Ramos (cell line): ENCODE results near the gene SLC5A2.
"Not testable (repeated sequence)": the region's sequence is repeated elsewhere in the genome, so short reads cannot be mapped to it uniquely, and the experiment has no call there.

Experiments used
- in situ Hi-C: fragments of 300-500 bp; cut with MboI; formaldehyde crosslinking; loops from one replicate; pipeline ENCODE4 v1.14.3; 2022; ENCODE audit warnings: low sequenced_read_pairs; ENCODE audit not compliant: unreplicated experiment

Gene SLC5A2

GRCh38 chr16:31474173-31474714 lies 8.7 kb upstream of the SLC5A2 start:
- in situ Hi-C loops = no loop called here

GRCh38 chr16:31474773-31475738 lies 7.9 kb upstream of the SLC5A2 start:
- in situ Hi-C loops = no loop called here

- in situ Hi-C loops = no loop called here
These were observed 7.0 kb upstream of the SLC5A2 start for GRCh38 chr16:31475946-31476302.

DNA sequence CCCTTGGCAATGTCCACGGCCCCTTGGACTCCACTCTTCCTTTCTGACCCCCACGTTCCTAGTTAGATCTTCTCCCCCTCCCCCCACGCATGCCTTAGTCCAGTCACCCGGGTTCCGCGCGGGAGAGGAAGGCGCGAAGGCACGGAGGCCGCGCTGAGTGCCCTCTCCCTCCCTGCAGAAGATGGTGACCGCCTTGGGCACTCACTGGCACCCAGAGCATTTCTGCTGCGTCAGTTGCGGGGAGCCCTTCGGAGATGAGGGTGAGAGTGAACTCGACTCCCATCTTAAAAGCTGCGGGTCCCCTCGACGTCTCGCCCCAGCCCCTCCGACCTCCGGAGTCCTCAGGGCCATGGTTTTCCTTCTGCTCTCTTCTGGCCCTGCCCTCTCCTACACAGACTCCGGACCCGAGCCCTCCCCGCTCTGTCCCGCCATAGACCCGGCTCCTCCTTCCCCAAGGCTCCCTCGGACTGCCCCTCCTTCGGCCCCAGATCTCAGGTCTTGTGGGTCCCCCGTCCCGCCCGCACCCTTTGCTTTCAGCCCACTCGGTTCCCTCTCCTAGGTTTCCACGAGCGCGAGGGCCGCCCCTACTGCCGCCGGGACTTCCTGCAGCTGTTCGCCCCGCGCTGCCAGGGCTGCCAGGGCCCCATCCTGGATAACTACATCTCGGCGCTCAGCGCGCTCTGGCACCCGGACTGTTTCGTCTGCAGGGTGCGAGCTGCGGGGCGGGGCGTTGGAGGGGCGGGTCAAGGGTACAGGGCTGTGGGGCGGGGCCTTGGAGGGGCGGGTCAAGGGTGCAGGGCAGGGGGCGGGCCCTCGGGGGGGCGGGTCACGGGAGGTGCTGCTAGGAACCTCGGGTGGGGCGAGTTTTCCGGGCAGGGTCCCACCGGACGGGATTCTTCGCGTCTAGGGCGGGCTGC lies 6.4 kb upstream of the SLC5A2 start:
- in situ Hi-C loops = no loop called here

GRCh38 chr16:31477220-31478216 lies 5.4 kb upstream of the SLC5A2 start:
- in situ Hi-C loops = no loop called here

DNA sequence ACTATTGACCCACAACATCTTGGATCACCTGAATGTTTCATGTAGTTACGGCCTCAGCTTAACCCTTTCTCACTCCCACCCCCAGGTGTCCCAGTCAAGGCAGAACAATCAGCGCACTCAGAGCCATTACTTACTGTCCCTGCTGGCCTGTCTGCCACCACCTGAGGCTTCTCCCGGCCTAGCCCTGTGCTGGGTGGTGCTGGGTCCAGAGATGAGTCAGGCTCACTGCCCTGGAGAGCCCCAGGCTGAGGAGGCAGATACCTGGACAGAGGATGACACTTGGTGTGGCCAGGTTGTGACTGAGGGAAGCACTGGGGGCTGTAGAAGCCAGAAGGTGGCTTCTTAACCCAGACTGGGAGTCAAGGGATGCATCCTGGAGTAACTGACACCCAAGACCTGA lies 4.0 kb upstream of the SLC5A2 start:
- in situ Hi-C loops = no loop called here

GRCh38 chr16:31479751-31480150 lies 3.2 kb upstream of the SLC5A2 start:
- in situ Hi-C loops = no loop called here

- in situ Hi-C loops = no loop called here
These were observed 1.9 kb upstream of the SLC5A2 start for GRCh38 chr16:31480851-31481536.

GRCh38 chr16:31484048-31484447 lies 1.1 kb downstream of the SLC5A2 start:
- in situ Hi-C loops = not testable (repeated sequence)

GRCh38 chr16:31484491-31485171 lies 1.7 kb downstream of the SLC5A2 start:
- in situ Hi-C loops = no loop called here

DNA sequence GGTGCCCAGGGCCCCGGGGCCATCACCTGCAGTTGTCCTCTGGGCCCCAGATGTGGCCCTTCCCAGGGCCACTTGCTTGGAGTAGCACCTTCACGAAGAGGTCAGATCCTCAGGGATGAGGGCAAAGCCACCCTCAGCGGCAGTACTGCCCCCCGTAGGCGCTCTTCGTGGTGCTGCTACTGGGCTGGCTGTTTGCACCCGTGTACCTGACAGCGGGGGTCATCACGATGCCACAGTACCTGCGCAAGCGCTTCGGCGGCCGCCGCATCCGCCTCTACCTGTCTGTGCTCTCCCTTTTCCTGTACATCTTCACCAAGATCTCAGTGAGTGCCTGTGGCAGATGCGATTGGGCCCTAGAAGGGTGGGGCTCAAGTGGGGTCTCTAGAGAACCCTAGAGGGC lies 2.6 kb downstream of the SLC5A2 start:
- in situ Hi-C loops = no loop called here

- in situ Hi-C loops = no loop called here
These were observed 3.1 kb downstream of the SLC5A2 start for GRCh38 chr16:31486045-31486444.

DNA sequence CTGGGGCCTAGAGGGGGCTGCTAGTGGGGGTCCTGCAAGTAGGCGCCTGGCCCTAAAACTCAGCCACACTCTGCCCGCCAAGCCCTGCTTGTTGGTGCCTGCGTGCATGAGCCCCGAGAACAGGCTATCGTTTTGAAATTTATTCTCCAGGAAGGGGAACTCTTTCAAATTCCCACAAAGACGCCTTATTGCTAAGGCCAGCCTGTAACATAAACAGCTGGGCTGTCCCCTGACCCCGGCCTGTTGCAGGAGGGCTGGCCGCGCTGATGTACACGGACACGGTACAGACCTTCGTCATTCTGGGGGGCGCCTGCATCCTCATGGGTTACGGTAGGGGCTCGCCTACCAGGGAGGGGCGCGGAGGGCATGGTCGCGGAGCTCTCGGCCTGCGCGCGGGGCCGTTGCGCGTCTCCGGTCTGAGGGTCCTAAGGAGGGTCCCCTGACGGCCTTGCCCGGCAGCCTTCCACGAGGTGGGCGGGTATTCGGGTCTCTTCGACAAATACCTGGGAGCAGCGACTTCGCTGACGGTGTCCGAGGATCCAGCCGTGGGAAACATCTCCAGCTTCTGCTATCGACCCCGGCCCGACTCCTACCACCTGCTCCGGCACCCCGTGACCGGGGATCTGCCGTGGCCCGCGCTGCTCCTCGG lies 4.3 kb downstream of the SLC5A2 start:
- in situ Hi-C loops = no loop called here

GRCh38 chr16:31487720-31488467 lies 5.0 kb downstream of the SLC5A2 start:
- in situ Hi-C loops = no loop called here

DNA sequence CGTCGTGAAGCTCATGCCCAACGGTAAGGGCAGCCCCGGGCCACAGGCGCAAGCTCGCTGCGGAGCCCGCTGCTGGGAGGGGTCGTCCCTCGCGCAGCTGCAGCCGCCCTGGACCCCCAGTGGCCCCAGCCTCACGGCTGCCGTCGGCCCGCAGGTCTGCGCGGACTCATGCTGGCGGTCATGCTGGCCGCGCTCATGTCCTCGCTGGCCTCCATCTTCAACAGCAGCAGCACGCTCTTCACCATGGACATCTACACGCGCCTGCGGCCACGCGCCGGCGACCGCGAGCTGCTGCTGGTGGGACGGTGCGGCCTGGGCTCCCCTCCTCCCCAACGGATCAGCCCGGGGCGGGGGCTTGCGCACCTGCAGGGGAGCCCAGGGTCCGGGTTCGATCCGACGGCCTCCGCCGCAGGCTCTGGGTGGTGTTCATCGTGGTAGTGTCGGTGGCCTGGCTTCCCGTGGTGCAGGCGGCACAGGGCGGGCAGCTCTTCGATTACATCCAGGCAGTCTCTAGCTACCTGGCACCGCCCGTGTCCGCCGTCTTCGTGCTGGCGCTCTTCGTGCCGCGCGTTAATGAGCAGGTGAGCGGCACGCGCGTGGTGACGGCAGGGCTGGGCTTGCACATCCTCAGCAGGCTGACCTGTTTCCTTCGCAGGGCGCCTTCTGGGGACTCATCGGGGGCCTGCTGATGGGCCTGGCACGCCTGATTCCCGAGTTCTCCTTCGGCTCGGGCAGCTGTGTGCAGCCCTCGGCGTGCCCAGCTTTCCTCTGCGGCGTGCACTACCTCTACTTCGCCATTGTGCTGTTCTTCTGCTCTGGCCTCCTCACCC lies 5.8 kb downstream of the SLC5A2 start:
- in situ Hi-C loops = no loop called here

- in situ Hi-C loops = no loop called here
These were observed 6.3 kb downstream of the SLC5A2 start for GRCh38 chr16:31489298-31489564.
